SK-N-SH (cell line): ENCODE results near the gene IFNA4.

Experiments used
- CTCF ChIP-seq: fragments of 200-600 bp; sonication (generic); IDR thresholded peaks from 2 replicates; pipeline ENCODE4 v1.6.1; 2017; ENCODE audit warnings: antibody characterized with exemption, mild to moderate bottlenecking, moderate library complexity
- EZH2phosphoT487 ChIP-seq: fragments of 200-600 bp; sonication (generic); IDR thresholded peaks from 2 replicates; pipeline ENCODE4 v1.6.1; 2017; ENCODE audit warnings: low read depth, mixed run types, mild to moderate bottlenecking, antibody characterized with exemption, moderate library complexity, borderline replicate concordance
- IRF3 ChIP-seq: fragments of 150-350 bp; IDR thresholded peaks from 2 replicates; pipeline ENCODE4 v1.6.1; 2016; ENCODE audit warnings: mild to moderate bottlenecking, low read depth, low read length
- MAX ChIP-seq: IDR thresholded peaks from 2 replicates; pipeline ENCODE4 v1.4.0; 2012; ENCODE audit warnings: low read depth
- MXI1 ChIP-seq: IDR thresholded peaks from 2 replicates; pipeline ENCODE4 v1.6.1; 2012; ENCODE audit warnings: mild to moderate bottlenecking, low read depth, low read length, improper control_type of control experiment
- POLR2AphosphoS5 ChIP-seq: IDR thresholded peaks from 2 replicates; pipeline ENCODE4 v1.6.1; 2012; ENCODE audit warnings: low read depth, low read length
- TF ChIP-seq, protein P1 (sequence below): IDR thresholded peaks from 2 replicates; pipeline ENCODE4 v1.6.1; 2012; ENCODE audit warnings: mild to moderate bottlenecking, low read depth, low read length, moderate library complexity

GRCh38 chr9:21233258-21233657, 45.9 kb upstream of the IFNA4 start:
- TF ChIP-seq CTCF (no peak), EZH2phosphoT487 (no peak), IRF3 (no peak), MXI1 (no peak), MAX (no peak), POLR2AphosphoS5 (no peak)
- TF ChIP-seq, protein P1, sequence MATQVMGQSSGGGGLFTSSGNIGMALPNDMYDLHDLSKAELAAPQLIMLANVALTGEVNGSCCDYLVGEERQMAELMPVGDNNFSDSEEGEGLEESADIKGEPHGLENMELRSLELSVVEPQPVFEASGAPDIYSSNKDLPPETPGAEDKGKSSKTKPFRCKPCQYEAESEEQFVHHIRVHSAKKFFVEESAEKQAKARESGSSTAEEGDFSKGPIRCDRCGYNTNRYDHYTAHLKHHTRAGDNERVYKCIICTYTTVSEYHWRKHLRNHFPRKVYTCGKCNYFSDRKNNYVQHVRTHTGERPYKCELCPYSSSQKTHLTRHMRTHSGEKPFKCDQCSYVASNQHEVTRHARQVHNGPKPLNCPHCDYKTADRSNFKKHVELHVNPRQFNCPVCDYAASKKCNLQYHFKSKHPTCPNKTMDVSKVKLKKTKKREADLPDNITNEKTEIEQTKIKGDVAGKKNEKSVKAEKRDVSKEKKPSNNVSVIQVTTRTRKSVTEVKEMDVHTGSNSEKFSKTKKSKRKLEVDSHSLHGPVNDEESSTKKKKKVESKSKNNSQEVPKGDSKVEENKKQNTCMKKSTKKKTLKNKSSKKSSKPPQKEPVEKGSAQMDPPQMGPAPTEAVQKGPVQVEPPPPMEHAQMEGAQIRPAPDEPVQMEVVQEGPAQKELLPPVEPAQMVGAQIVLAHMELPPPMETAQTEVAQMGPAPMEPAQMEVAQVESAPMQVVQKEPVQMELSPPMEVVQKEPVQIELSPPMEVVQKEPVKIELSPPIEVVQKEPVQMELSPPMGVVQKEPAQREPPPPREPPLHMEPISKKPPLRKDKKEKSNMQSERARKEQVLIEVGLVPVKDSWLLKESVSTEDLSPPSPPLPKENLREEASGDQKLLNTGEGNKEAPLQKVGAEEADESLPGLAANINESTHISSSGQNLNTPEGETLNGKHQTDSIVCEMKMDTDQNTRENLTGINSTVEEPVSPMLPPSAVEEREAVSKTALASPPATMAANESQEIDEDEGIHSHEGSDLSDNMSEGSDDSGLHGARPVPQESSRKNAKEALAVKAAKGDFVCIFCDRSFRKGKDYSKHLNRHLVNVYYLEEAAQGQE, result no peak
